Lower leg skin (tissue), 4 donors: ENCODE data around the gene MMP19. TPM values are rescaled to one million over a fixed set of nuclear protein-coding genes. Genes with fewer than 3 reads are reported as not detected.

Experiments
- DNase-seq, 2 donors: peaks; one replicate each; pipeline ENCODE4 v3.0.0-alpha.2; 2019; ENCODE audit warnings: low spot score in 2 of 2
- H3K4me3 ChIP-seq: fragments of 200-600 bp; sonication (generic); 2 replicates; pipeline ENCODE4 v1.5.1; 2017; ENCODE audit warnings: mild to moderate bottlenecking, low read depth; ENCODE audit not compliant: poor library complexity, severe bottlenecking
- CTCF ChIP-seq, 3 donors: fragments of 450-650 bp; IDR thresholded peaks; one replicate each; pipeline ENCODE4 v1.5.1; 2016; ENCODE audit warnings: antibody characterized with exemption in 3 of 3, mild to moderate bottlenecking in 3 of 3, moderate library complexity in 2 of 3
- POLR2A ChIP-seq, 2 donors: fragments of 450-650 bp; IDR thresholded peaks; one replicate each; pipeline ENCODE4 v1.6.1; 2016 to 2017; ENCODE audit warnings: antibody characterized with exemption in 2 of 2, mild to moderate bottlenecking in 1 of 2, moderate library complexity in 1 of 2
- WGBS, 2 donors: methylation state at CpG; one replicate each; pipeline ENCODE4 v1.1.5; 2018; 5-methylcytosine and 5-hydroxymethylcytosine counted together
- intact Hi-C: fragments of 100-400 bp; cut with DNase I; formaldehyde crosslinking; loops from one replicate; pipeline ENCODE4 v1.15.0; 2023; ENCODE audit warnings: low total_unique reads
- total RNA-seq, 4 donors: library from RNA; depleted of rRNA; stranded (reverse); fragments of >200 nt; gene quantifications; one replicate each; pipeline ENCODE4 v1.1.0, GENCODE V29; 2016

Gene MMP19
- total RNA-seq, 4 donors from 2014 or later: 3.4 to 9.0 (median 5.1) TPM

GRCh38 chr12:55789171-55789570 is 53.6 kb downstream of the MMP19 start:
- TF ChIP-seq POLR2A (IDR thresholded peaks at IDR 0.05): no peak
- no peak for TF ChIP-seq CTCF (IDR thresholded peaks at IDR 0.05)
- WGBS, 2 donors: 90 to 94% methylated on average over 2 of the region's 2 CpGs
- no peak overlapping the region for H3K4me3 ChIP-seq
- intact Hi-C loops: no loop called here
- DNase-seq: no peak

GRCh38 chr12:55788546-55788945 is 54.2 kb downstream of the MMP19 start:
- intact Hi-C loops: no loop called here
- no peak for DNase-seq
- WGBS, 2 donors: 88 to 97% methylated on average over 7 of the region's 7 CpGs
- no peak overlapping the region for H3K4me3 ChIP-seq
- TF ChIP-seq CTCF (IDR thresholded peaks at IDR 0.05): no peak
- TF ChIP-seq POLR2A (IDR thresholded peaks at IDR 0.05): no peak

Other genes starting within 250 kb of the MMP19 start
- not detected for gene OR10P1, start 206.0 kb downstream of the MMP19 start, total RNA-seq
- gene ITGA7, start 135.0 kb downstream of the MMP19 start, total RNA-seq: 10 to 100 TPM; 11.0 to 20.9 (median 12.8) TPM
- gene BLOC1S1, start 126.9 kb downstream of the MMP19 start, total RNA-seq: 100 to 1,000 TPM; 114 to 167 (median 138) TPM
- 1 to 10 TPM; 2.5 to 8.9 (median 4.3) TPM for gene RDH5, start 122.5 kb downstream of the MMP19 start, total RNA-seq
- 100 to 1,000 TPM; 151 to 408 (median 196) TPM for gene CD63, start 113.9 kb downstream of the MMP19 start, total RNA-seq
- 1 to 10 TPM in 1 of 4 donors, under 1 TPM in 3; 0.23 to 2.7 (median 0.57) TPM for gene GDF11, start 99.8 kb downstream of the MMP19 start, total RNA-seq
- 10 to 100 TPM; 36.8 to 62.1 (median 59.6) TPM for gene SARNP, start 25.2 kb downstream of the MMP19 start, total RNA-seq
- 10 to 100 TPM; 10.7 to 21.5 (median 17.8) TPM for gene ORMDL2, start 24.9 kb downstream of the MMP19 start, total RNA-seq
- gene DNAJC14, start 13.3 kb downstream of the MMP19 start, total RNA-seq: 10 to 100 TPM; 25.8 to 39.3 (median 36.1) TPM
- gene PYM1, start 85.0 kb upstream of the MMP19 start, total RNA-seq: 10 to 100 TPM; 46.8 to 63.7 (median 49.1) TPM
- 100 to 1,000 TPM; 139 to 354 (median 176) TPM for gene DGKA, start 88.2 kb upstream of the MMP19 start, total RNA-seq
- gene PMEL, start 123.1 kb upstream of the MMP19 start, total RNA-seq: 10 to 100 TPM; 17.2 to 49.3 (median 34.2) TPM
- gene CDK2, start 123.9 kb upstream of the MMP19 start, total RNA-seq: 10 to 100 TPM; 18.3 to 25.2 (median 24.0) TPM
- gene RAB5B, start 131.1 kb upstream of the MMP19 start, total RNA-seq: 100 to 1,000 TPM in 3 of 4 donors, 10 to 100 TPM in 1; 96.9 to 141 (median 129) TPM
- 10 to 100 TPM in 3 of 4 donors, 1 to 10 TPM in 1; 7.6 to 21.4 (median 13.8) TPM for gene SUOX, start 154.3 kb upstream of the MMP19 start, total RNA-seq
- gene IKZF4, start 178.1 kb upstream of the MMP19 start, total RNA-seq: 1 to 10 TPM; 2.4 to 5.8 (median 3.4) TPM
- 1,000 to 10,000 TPM in 1 of 4 donors, 100 to 1,000 TPM in 3; 390 to 2,886 (median 552) TPM for gene RPS26, start 199.0 kb upstream of the MMP19 start, total RNA-seq
- gene ERBB3, start 237.2 kb upstream of the MMP19 start, total RNA-seq: 100 to 1,000 TPM; 177 to 209 (median 202) TPM